Right cardiac atrium (tissue), 5 donors: ENCODE measurements around the gene ARHGAP42. TPM values are rescaled to one million over a fixed set of nuclear protein-coding genes. Genes with fewer than 3 reads are reported as not detected.

Source experiments
- ATAC-seq, 2 donors: fragments of 200-7000 bp; cut with Tn5 transposase; one replicate each; pipeline versions ENCODE4 v1.8.0 to v1.9.1; 2020; ENCODE audit warnings: moderate library complexity in 2 of 2, mild to moderate bottlenecking in 1 of 2
- DNase-seq, 3 donors: peaks; one replicate each; pipeline ENCODE4 v3.0.0-alpha.2; 2020
- H3K27ac ChIP-seq: one replicate; pipeline ENCODE4 v1.5.1; 2013; ENCODE audit warnings: mild to moderate bottlenecking, low read length, control low read depth, moderate library complexity
- H3K27me3 ChIP-seq: one replicate; pipeline ENCODE4 v1.6.1; 2013; ENCODE audit not compliant: control insufficient read depth, insufficient read depth
- H3K4me1 ChIP-seq: one replicate; pipeline ENCODE4 v1.6.1; 2013; ENCODE audit warnings: low read length; ENCODE audit not compliant: control insufficient read depth, insufficient read depth
- H3K4me3 ChIP-seq: one replicate; pipeline ENCODE4 v1.5.1; 2013; ENCODE audit warnings: low read length, control low read depth
- H3K9me3 ChIP-seq: one replicate; pipeline ENCODE4 v1.6.1; 2013; ENCODE audit warnings: low read length; ENCODE audit not compliant: control insufficient read depth
- WGBS: extraction: QIAGEN DNeasy Blood & Tissue Kit; methylation state at CpG from one replicate; pipeline ENCODE4 v1.1.7; 2013; 5-methylcytosine and 5-hydroxymethylcytosine counted together
- intact Hi-C, 4 donors: fragments of 100-400 bp; cut with DNase I; formaldehyde crosslinking; loops; one replicate each; pipeline versions ENCODE4 v1.11.0 to v1.14.0; 2022 to 2023
- polyA plus RNA-seq: library from polyadenylated mRNA; stranded (reverse); fragments of 200-250 nt; gene quantifications from one replicate; pipeline ENCODE4 v1.2.3, GENCODE V29; 2013
- total RNA-seq, 4 donors: library from RNA; stranded (reverse); fragmentation: NEBNext Ultra II Directional; extraction: Animal tissue kit (Norgen Biotek cat#: 25700); gene quantifications; one replicate each; pipeline ENCODE4 v1.2.1, GENCODE V29; 2021
- donor health status: healthy with polysubstance abuse.
- donor health status: DM: no; HTN: yes; CAD: no.
- donor health status: DM: no; HTN: no; CAD: no.
- donor health status: DM: no; HTN: yes; CAD: no; lungs with severe emphysema.
- donor health status: DM: yes; HTN: yes; CAD: no.

ARHGAP42 gene
- total and polyA plus RNA-seq, 5 donors: 4.5 to 8.6 (median 6.6) TPM

DNA sequence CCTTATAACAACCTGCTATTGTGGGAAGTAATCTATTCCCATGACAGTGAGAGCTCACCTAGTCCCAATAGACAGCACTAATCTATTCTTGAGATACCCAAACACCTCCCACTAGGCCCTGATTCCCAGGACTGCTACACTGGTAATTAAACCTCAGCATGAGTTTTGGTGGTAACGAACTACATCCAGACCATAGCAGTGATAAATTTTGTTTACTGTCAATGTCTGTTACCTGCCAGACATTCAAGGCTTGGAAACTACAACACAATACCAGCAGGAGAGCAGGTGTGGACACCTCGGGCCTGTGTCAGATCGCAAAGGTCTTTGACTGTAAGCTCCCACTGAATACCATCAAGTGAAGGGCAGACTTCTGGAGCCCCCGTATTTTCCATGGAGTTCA, 187.1 kb downstream of the ARHGAP42 start:
- no peaks in the 10 kb centered on the region for H3K9me3 ChIP-seq
- no peak overlapping the region for H3K4me3 ChIP-seq
- no peak overlapping the region for H3K27ac ChIP-seq
- intact Hi-C loops: no loop called here
- ATAC-seq (no peak), DNase-seq (no peak)
- H3K27me3 ChIP-seq: no peaks in the 10 kb centered on the region
- peaks cover 2% of the 10 kb centered on the region for H3K4me1 ChIP-seq
- 94% methylated on average over 4 of the region's 4 CpGs for WGBS

DNA sequence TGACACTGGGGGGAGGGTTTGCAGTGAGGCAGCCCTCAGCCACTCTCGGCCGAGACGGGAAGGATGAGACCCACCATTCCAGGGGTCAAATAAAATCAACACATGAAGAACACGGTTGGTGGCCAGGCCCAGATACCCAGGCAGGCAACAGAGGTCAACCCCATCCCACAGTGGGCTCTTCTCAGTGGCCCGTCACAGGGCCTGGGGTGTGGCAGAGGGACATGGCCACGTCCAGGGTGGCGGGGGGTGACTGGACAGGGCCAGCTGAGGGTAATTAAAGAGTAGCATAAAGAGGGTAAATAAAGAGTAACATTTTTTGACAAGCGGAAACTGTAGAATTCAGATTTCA, 188.4 kb downstream of the ARHGAP42 start:
- 95% methylated on average over 8 of the region's 8 CpGs for WGBS
- intact Hi-C loops: no loop called here
- Histone ChIP-seq H3K4me1 (peaks cover 2% of the 10 kb centered on the region), H3K9me3 (no peaks in the 10 kb centered on the region), H3K27ac (no peak overlapping the region), H3K27me3 (no peaks in the 10 kb centered on the region), H3K4me3 (no peak overlapping the region)
- DNase-seq: peak in 1 of 3 donors; percentile 24
- no peak for ATAC-seq

- H3K27me3 ChIP-seq: no peaks in the 10 kb centered on the region
- 44% methylated on average over 3 of the region's 3 CpGs for WGBS
- ATAC-seq: peak; percentile 74 to 76
- H3K4me3 ChIP-seq: no peak overlapping the region
- intact Hi-C loops: no loop called here
- no peak overlapping the region for H3K27ac ChIP-seq
- peaks cover 2% of the 10 kb centered on the region for H3K4me1 ChIP-seq
- no peak for DNase-seq
- H3K9me3 ChIP-seq: no peaks in the 10 kb centered on the region
Measured at GRCh38 chr11:100876815-100877520, 189.9 kb downstream of the ARHGAP42 start.

GRCh38 chr11:100878474-100878873, 191.4 kb downstream of the ARHGAP42 start:
- ATAC-seq: peak; percentile 50 to 69
- Histone ChIP-seq H3K4me1 (peaks cover 2% of the 10 kb centered on the region), H3K27ac (no peak overlapping the region), H3K27me3 (no peaks in the 10 kb centered on the region), H3K4me3 (no peak overlapping the region), H3K9me3 (no peaks in the 10 kb centered on the region)
- intact Hi-C loops: no loop called here
- DNase-seq: no peak
- WGBS: 60% methylated on average over 2 of the region's 2 CpGs

DNA sequence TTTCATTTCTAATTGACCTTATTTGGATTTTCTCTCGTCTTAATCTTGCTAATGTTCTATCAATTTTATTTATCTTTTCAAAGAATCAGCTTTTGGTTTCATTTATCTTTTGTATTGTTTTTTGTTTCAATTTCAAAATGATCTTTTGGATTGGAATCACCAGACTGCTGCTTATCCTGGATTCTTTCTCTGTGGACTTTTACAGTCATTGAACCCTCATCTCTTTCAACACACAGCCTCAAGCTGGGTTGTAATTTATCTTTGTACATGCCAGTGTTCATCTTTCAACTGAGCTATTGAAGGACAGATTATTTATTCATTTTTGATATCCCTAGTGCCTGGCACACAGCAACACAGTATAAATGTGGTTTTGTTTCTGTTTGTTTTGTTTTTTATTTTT, 195.9 kb downstream of the ARHGAP42 start:
- Histone ChIP-seq H3K4me1 (peaks cover 3% of the 10 kb centered on the region), H3K9me3 (no peaks in the 10 kb centered on the region), H3K27ac (no peak overlapping the region), H3K4me3 (no peak overlapping the region), H3K27me3 (no peaks in the 10 kb centered on the region)
- no peak for DNase-seq
- no peak for ATAC-seq
- intact Hi-C loops: no loop called here
- WGBS: 95% methylated on average over 1 of the region's 1 CpG

GRCh38 chr11:100883830-100884229, 196.7 kb downstream of the ARHGAP42 start:
- intact Hi-C loops: no loop called here

DNA sequence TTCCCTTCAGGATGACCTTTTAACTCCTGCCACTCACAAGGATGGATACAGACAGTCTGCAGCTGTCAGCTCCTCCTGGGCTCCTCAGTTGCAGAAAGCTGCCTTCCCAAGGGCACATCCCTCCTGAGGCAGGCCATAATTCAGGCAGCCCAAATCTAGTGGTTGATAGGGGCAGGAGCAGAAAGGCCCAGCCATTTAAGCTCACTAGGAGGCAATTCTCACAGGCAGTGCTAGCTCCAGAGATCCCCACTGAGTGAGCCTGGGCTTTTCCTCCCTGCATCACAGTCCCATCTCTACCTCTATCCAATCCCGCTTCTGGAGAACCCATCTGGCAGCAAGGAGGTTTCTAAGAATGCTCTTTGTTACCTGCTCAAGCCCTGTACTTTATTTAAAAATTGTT, 200.6 kb downstream of the ARHGAP42 start:
- 94% methylated on average over 1 of the region's 1 CpG for WGBS
- DNase-seq: no peak
- H3K27me3 ChIP-seq: no peaks in the 10 kb centered on the region
- intact Hi-C loops: no loop called here
- H3K27ac ChIP-seq: no peak overlapping the region
- peaks cover 5% of the 10 kb centered on the region for H3K4me1 ChIP-seq
- no peak for ATAC-seq
- no peaks in the 10 kb centered on the region for H3K9me3 ChIP-seq
- no peak overlapping the region for H3K4me3 ChIP-seq

More at GRCh38 chr11:100883830-100884229, 196.7 kb downstream of the ARHGAP42 start:
- 91% methylated on average over 1 of the region's 1 CpG for WGBS
- H3K9me3 ChIP-seq: no peaks in the 10 kb centered on the region
- no peak for DNase-seq
- no peaks in the 10 kb centered on the region for H3K27me3 ChIP-seq
- no peak overlapping the region for H3K27ac ChIP-seq
- no peak for ATAC-seq
- H3K4me1 ChIP-seq: peaks cover 3% of the 10 kb centered on the region
- H3K4me3 ChIP-seq: no peak overlapping the region

- H3K4me1 ChIP-seq: peaks cover 5% of the 10 kb centered on the region
- WGBS: 63% methylated on average over 3 of the region's 3 CpGs
- H3K4me3 ChIP-seq: no peak overlapping the region
- no peak for ATAC-seq
- no peak for DNase-seq
- no peaks in the 10 kb centered on the region for H3K9me3 ChIP-seq
- intact Hi-C loops: no loop called here
- no peak overlapping the region for H3K27ac ChIP-seq
- no peaks in the 10 kb centered on the region for H3K27me3 ChIP-seq
Measured at GRCh38 chr11:100888836-100889235, 201.7 kb downstream of the ARHGAP42 start.

- Histone ChIP-seq H3K27me3 (no peaks in the 10 kb centered on the region), H3K4me3 (no peak overlapping the region), H3K9me3 (no peaks in the 10 kb centered on the region), H3K27ac (no peak overlapping the region), H3K4me1 (peaks cover 4% of the 10 kb centered on the region)
- intact Hi-C loops: no loop called here
- DNase-seq: no peak
- no peak for ATAC-seq
- WGBS: 59% methylated on average over 2 of the region's 2 CpGs
Measured at GRCh38 chr11:100889758-100890157, 202.7 kb downstream of the ARHGAP42 start.

- no peak overlapping the region for H3K27ac ChIP-seq
- intact Hi-C loops: no loop called here
- WGBS: 43% methylated on average over 3 of the region's 3 CpGs
- no peaks in the 10 kb centered on the region for H3K9me3 ChIP-seq
- no peaks in the 10 kb centered on the region for H3K27me3 ChIP-seq
- DNase-seq (no peak), ATAC-seq (peak; percentile 52 to 55)
- peaks cover 2% of the 10 kb centered on the region for H3K4me1 ChIP-seq
- H3K4me3 ChIP-seq: no peak overlapping the region
Measured at GRCh38 chr11:100890789-100891188, 203.7 kb downstream of the ARHGAP42 start.

DNA sequence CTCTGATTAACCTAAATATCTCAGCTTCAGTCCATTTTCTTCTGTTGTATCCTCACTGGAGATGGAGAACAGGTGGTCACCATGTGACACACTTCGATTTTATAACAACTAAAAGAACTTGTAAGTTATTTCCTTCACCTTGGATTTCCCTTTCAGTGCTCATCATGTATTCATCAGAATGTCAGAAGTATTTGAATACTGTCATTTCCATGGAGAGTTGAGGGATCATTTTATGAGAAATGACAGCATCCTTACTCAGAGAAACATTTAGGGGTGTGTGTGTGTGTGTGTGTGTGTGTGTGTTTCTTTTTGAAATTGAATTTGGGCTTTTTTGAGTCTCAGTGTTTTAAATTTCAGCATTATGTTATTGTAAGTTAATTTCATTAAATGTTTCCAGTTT, 205.8 kb downstream of the ARHGAP42 start:
- Histone ChIP-seq H3K9me3 (no peaks in the 10 kb centered on the region), H3K27me3 (no peaks in the 10 kb centered on the region), H3K4me1 (peaks cover 2% of the 10 kb centered on the region), H3K27ac (no peak overlapping the region), H3K4me3 (no peak overlapping the region)
- 90% methylated on average over 1 of the region's 1 CpG for WGBS
- ATAC-seq (no peak), DNase-seq (no peak)
- intact Hi-C loops: no loop called here

GRCh38 chr11:100895449-100895848, 208.4 kb downstream of the ARHGAP42 start:
- DNase-seq: no peak
- intact Hi-C loops: no loop called here
- WGBS: 90% methylated on average over 1 of the region's 1 CpG

More at GRCh38 chr11:100895449-100895848, 208.4 kb downstream of the ARHGAP42 start:
- Histone ChIP-seq H3K27ac (no peak overlapping the region), H3K9me3 (no peaks in the 10 kb centered on the region), H3K4me1 (no peaks in the 10 kb centered on the region), H3K27me3 (no peaks in the 10 kb centered on the region), H3K4me3 (no peak overlapping the region)
- no peak for ATAC-seq
